Measurements from ENCODE around the gene GOLGA3.

GOLGA3 gene

GRCh38 chr12:132719141-132719953, 109.3 kb downstream of the GOLGA3 start:
- Mint-ChIP-seq H3K4me3 (no peak overlapping the region), H3K4me1 (peaks cover 16% of the 10 kb centered on the region), H3K36me3 (peaks cover 98% of the 10 kb centered on the region), H3K27ac (peak overlapping the region; percentile 73), H3K9me3 (no peaks in the 10 kb centered on the region)
- ATAC-seq (peak; percentile 44), DNase-seq (ENCODE audit: low spot score in 2 of 2) (no peak)

Data from stimulated activated effector memory CD8-positive, alpha-beta T cell treated with anti-CD3 and anti-CD28 coated beads, Interleukin-12 subunit alpha, Interleukin-12 subunit beta, amount 100 ng/mL, for 72 hours (primary cell).